HFF-Myc (cell line): Measurements from ENCODE around the gene GCK.

Experiments
- DNase-seq: peaks from one replicate; pipeline ENCODE4 v3.0.0-alpha.2; 2011; ENCODE audit warnings: low read depth; ENCODE audit errors: extremely low read depth
- H3K4me3 ChIP-seq: replicated peaks from 2 replicates; pipeline ENCODE4 v1.5.1; 2011; ENCODE audit warnings: low read depth, mild to moderate bottlenecking, control low read depth, low read length
- CTCF ChIP-seq: IDR thresholded peaks from 2 replicates; pipeline ENCODE4 v1.5.1; 2012; ENCODE audit warnings: mild to moderate bottlenecking, low read depth, low read length, control low read depth; ENCODE audit errors: missing control alignments

Gene GCK

GRCh38 chr7:44222776-44223261 lies 33.6 kb upstream of the GCK start:
- no peak for TF ChIP-seq CTCF
- no peak overlapping the region for H3K4me3 ChIP-seq
- DNase-seq, result no peak

GRCh38 chr7:44222074-44222473 lies 32.8 kb upstream of the GCK start:
- DNase-seq, result no peak

GRCh38 chr7:44221231-44221791 lies 32.1 kb upstream of the GCK start:
- no peak for TF ChIP-seq CTCF
- H3K4me3 ChIP-seq, result no peak overlapping the region
- no peak for DNase-seq

More at GRCh38 chr7:44222074-44222473, 32.8 kb upstream of the GCK start:
- no peak for TF ChIP-seq CTCF
- no peak overlapping the region for H3K4me3 ChIP-seq

- H3K4me3 ChIP-seq, result no peak overlapping the region
- no peak for DNase-seq
- TF ChIP-seq CTCF, result no peak
These were observed 31.3 kb upstream of the GCK start for GRCh38 chr7:44220358-44221112.

- DNase-seq, result no peak
- no peak for TF ChIP-seq CTCF
- no peak overlapping the region for H3K4me3 ChIP-seq
These were observed 30.8 kb upstream of the GCK start for GRCh38 chr7:44220046-44220357.

- TF ChIP-seq CTCF, result no peak
- no peak overlapping the region for H3K4me3 ChIP-seq
- no peak for DNase-seq
These were observed 30.3 kb upstream of the GCK start for GRCh38 chr7:44219371-44220045.
